Left hindlimb (tissue), 1 donor: Measurements from ENCODE around the gene PACRGL.

Source experiments
- DNase-seq: peaks from one replicate; pipeline ENCODE4 v3.0.0-alpha.2; 2018

The PACRGL gene

GRCh38 chr4:20700007-20700761 is at the start of gene PACRGL:
Gene PACRGL, plus strand, starts transcription at chr4:20700458. Its CDS starts 4,024 bp downstream, at chr4:20704482.
- DNase-seq, result peak; percentile 95

GRCh38 chr4:20652226-20652885 is 47.9 kb upstream of the PACRGL start:
- no peak for DNase-seq

DNA sequence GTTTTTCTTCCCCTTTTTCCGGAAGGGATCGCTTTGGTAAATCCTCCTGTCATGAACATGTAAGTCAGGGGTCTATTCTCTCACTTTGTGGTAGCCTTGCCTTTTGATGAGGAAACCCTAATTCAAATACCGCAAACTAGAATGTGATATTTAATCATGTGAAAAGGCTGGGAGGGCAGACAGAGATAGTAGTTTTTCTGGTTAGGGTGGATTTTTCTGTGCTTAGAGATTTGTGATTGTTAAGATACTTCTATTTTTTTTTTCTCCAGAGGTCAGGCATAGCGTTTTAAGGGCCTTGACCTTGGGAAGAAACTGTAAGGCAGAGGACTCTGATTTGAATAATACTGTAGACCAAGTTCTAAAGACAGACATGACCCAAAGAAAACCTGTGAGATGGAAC is 41.8 kb upstream of the PACRGL start:
- DNase-seq, result no peak

DNA sequence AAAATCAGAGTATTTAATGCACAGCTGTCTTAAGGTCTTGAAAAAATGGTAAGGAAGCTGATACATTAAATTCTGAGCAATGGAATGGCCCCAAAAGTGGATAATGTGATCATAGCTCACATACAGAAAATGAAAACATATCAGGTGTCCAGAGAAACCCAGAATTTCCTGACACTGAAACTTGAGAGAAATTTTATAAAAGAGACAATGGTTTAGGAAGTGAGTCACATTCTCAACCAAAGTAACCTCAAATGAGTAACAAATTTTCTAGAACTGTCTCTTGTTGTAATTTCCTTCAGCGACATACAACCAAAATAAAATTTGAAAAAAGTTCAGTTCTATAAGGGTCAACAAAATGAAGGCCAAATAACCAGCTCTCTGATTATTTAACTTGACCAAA is 37.4 kb upstream of the PACRGL start:
- no peak for DNase-seq

DNA sequence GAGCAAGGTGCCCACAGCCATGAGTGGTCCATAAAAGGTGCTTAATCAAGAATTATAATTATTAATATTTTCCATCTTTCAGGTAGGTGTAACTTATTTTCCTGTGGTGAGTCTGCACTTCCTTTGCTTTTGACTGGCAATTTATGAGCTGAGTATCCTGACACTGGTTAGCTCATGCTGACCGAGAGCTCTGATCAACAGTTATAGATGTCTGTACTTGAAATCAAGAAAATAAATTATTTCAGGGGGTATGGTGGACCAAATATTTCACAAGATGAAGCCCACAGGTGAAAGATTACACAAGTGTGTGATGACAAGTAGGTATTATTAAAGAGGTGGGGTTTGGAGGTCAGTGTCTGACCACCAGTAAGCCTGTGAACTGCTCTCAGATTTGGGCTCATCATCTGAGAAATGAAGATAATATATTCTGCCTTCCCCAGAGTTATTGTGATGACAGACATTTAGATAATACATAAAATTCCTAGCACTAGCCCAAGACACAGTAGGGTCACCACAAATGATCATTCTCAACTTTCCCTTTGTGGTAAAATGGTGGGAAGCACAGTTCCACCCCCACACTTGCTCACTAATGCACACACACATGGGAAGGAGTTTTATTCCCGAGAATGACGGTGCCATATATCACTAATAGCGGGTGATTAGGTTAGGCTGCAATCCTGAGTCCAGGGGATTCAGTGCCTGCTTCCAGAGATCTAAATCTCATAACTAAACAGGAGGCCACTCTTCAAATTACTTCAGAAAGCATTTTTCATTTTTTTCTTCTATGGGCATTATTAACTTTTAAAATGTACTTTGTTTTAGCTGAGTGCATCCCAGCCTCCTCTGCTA is 34.0 kb upstream of the PACRGL start:
- DNase-seq, result no peak

- DNase-seq, result no peak
These were observed 28.0 kb upstream of the PACRGL start for GRCh38 chr4:20672262-20672661.

DNA sequence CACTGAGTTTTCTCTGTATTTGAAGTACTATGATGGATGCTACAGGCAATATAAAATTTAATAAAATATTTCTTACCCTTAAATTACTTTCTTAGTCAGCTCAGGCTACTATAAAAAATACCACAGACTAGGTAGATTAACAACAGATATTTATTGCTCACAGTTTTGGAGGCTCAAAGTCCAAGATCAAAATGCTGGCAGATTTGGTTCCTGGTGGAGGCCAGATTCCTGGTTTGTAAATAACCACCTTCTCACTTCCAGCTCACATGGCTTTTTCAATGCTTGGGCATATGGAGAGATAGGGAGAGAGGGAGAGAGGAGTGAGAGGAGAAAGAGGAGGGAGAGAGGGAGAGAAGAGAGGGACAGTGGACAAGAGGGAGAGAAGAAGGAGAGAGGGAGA is 24.5 kb upstream of the PACRGL start:
- DNase-seq, result no peak

DNA sequence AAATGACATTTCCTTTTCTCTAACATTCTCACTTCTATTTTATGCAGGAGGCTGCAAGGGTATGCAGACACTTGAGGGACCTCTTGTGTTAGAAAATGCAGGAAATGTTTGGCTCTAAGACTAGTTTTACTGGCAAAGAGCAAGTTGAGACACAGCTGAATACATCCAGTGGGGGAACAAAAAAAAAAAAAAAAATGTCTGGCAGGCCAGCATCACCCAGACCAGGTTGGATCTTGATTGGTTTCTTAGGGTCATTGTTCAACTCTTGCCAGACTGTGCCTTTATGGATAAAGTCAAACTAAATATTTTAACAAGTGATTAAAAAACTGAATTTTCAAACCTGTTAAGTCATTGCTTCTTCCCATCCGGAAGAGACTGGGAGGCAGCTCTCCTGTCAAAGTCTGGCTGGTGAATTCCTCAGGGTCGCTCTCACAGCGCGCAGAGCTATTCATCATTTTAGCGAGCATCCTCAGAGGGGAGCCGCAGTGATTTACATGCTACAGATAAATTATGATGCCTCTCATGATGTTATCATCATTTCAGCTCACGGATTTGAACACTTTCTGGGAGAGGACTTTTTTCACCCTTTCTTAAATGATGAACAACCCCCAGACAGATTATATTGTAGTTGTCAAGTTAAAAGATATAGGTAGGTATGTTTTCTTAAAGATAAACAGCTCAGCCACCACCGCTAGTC is 23.6 kb upstream of the PACRGL start:
- no peak for DNase-seq

- DNase-seq, result no peak
These were observed 21.9 kb upstream of the PACRGL start for GRCh38 chr4:20678400-20678799.

DNA sequence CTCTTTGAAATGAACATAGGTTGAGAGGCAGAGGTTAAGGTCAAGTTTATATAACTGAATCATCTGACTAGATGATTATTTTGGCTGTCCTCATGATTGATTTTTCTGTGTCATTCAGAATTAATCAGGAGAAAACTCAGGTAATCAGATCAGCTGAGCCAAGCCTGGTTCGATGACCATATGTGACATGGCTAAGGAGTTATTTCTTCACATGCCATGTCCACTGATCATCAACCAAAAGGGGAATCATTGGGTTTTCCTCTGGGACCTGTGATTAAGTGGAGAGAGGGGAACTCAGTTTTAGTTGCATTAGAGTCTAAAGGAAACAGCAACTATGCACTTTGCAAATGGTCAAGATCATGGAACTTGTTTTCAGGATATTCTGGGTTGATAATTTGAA is 20.3 kb upstream of the PACRGL start:
- no peak for DNase-seq

DNA sequence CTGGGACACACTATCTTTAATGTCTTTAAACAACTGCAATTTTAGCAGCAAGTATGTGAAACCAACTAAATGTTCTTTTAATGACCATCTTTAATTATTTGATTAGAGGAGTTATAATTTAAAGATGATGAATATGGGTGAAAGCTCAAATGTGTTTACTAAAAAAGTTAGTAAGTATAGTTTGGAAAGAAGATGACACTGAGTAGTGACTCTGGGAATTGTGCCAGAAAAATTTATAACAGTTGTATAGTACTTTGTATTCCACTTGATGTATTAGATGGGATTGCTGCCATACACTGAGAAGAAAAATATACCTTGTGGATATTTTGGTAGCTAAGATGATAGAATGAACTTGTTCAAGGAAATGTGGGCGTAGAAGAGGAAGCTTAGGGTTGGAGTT is 19.5 kb upstream of the PACRGL start:
- DNase-seq, result no peak

DNA sequence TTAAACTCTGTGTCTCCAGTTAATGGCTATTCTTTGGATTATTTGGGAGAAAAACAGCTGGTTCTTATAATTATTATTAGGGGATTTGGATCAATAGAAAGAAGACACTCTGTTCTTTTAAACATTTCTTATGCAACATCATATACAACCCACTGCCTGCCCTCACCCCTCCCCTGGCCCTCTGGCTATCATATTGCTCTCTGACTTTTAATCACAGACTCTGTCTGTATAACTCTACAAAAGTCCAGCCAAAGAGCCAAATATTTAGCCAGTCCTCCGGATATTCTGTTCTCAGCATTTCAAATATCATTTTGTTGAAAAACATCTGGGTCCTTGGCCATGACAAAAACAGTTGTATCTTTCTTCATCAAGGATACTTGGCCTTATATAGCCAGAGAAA is 19.0 kb upstream of the PACRGL start:
- no peak for DNase-seq

GRCh38 chr4:20682853-20683252 is 17.4 kb upstream of the PACRGL start:
- no peak for DNase-seq

DNA sequence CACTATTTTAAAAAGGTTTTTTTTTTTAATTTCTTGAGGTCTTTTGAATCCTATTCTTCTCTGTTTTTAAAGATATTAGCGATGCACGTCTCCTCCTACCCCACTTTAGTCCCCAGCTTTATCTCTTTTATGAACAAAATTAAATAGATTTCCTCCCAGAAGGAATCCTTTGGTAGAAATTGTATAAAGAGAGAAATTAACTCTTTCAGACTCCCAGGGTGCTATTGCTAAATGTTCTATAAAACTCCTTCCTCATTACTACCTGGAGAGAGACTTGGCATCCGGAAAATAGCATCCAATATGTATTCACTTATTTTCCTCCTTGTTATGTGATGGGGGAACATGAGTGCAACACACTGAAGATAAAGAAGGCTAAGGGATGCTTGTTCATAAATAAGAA is 16.5 kb upstream of the PACRGL start:
- DNase-seq, result no peak

GRCh38 chr4:20684852-20685763 is 15.2 kb upstream of the PACRGL start:
- DNase-seq, result no peak

DNA sequence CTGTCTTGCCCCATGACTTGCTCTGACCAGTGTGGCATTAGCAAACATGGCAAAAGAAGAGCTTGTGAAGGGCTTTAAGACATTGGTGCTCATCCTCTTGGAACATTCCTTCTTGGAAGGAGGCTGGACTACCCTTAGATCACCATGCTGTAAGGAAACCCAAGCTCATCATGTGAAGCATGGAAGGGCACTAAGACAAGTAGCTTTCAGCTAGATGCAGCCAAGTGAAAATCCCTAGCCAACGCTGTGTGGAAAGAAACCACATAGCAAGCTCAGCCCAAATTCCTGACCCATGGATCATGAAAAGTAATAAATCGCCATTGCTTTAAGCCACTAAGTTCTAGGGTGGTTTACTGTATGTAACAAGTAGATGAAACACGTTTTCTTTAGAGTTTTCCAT is 12.4 kb upstream of the PACRGL start:
- DNase-seq, result no peak

DNA sequence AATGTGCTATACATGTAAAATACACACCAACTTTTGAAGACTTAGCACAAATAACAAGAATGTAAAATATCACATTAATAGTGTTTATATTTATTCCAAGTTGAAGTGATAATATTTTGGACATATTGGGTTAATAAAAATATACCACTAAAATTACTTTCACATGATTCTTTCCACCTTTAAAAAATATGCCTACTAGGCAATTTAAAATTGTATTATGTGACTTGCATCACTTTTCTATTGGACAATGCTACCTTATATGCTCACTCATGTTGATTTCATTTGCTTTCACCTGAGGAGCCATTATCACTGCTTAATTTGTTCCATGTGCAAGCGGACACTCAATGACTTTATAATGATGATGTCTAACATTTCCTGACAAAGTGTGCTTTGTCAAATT is 3.4 kb upstream of the PACRGL start:
- DNase-seq, result no peak

GRCh38 chr4:20698382-20698781 is 1.9 kb upstream of the PACRGL start:
- DNase-seq, result no peak

- no peak for DNase-seq
These were observed 1.4 kb upstream of the PACRGL start for GRCh38 chr4:20698820-20699219.

- no peak for DNase-seq
These were observed 11.1 kb downstream of the PACRGL start for GRCh38 chr4:20711335-20711734.

GRCh38 chr4:20723019-20723418 is 22.8 kb downstream of the PACRGL start:
- no peak for DNase-seq

DNA sequence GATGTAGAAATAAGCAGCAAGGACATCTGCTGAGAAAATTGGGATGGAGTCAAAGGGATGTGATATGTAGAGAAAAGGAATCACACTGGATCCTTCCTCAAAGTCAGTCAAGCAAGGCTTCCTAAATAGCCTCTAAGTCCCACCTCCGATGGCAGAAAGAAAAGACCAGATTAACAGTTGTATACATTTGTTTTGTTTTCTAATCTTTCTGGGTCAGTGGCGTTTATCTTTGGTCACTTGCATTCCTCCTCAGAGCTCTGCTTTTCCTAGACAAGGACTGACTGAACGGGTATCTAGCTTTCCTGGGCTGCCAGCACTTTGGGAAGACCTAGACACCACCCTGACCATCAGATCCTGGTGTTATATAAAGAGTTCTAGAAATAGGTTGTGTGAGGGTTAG is 23.2 kb downstream of the PACRGL start:
- DNase-seq, result no peak
